Rectal smooth muscle tissue (tissue), 1 donor: ENCODE results near the gene ETV6.
"Not testable (repeated sequence)": the region's sequence is repeated elsewhere in the genome, so short reads cannot be mapped to it uniquely, and the experiment has no call there.

Experiments
- H3K27ac ChIP-seq: one replicate; pipeline ENCODE4 v1.7.0; 2013; ENCODE audit warnings: low read depth, low read length, inconsistent platforms
- H3K27me3 ChIP-seq: one replicate; pipeline ENCODE4 v1.7.0; 2013; ENCODE audit warnings: low read length; ENCODE audit not compliant: control insufficient read depth, insufficient read depth
- H3K36me3 ChIP-seq: one replicate; pipeline ENCODE4 v1.7.0; 2013; ENCODE audit warnings: low read length; ENCODE audit not compliant: control insufficient read depth, insufficient read depth
- H3K4me1 ChIP-seq: one replicate; pipeline ENCODE4 v1.7.0; 2013; ENCODE audit warnings: low read length; ENCODE audit not compliant: control insufficient read depth, insufficient read depth
- H3K4me3 ChIP-seq: one replicate; pipeline ENCODE4 v1.7.0; 2013; ENCODE audit warnings: low read length
- H3K9ac ChIP-seq: one replicate; pipeline ENCODE4 v1.7.0; 2013; ENCODE audit warnings: low read length

The ETV6 gene

GRCh38 chr12:11902525-11902875 is 253.0 kb downstream of the ETV6 start:
- no peak overlapping the region for H3K9ac ChIP-seq
- no peak overlapping the region for H3K27ac ChIP-seq
- H3K36me3 ChIP-seq = no peaks in the 10 kb centered on the region
- H3K27me3 ChIP-seq = no peaks in the 10 kb centered on the region
- no peak overlapping the region for H3K4me3 ChIP-seq
- H3K4me1 ChIP-seq = no peaks in the 10 kb centered on the region

- H3K9ac ChIP-seq = no peak overlapping the region
- H3K4me3 ChIP-seq = no peak overlapping the region
- H3K4me1 ChIP-seq = no peaks in the 10 kb centered on the region
- H3K27me3 ChIP-seq = no peaks in the 10 kb centered on the region
- H3K27ac ChIP-seq = no peak overlapping the region
- no peaks in the 10 kb centered on the region for H3K36me3 ChIP-seq
Observed at GRCh38 chr12:11904124-11904523, 254.7 kb downstream of the ETV6 start.

DNA sequence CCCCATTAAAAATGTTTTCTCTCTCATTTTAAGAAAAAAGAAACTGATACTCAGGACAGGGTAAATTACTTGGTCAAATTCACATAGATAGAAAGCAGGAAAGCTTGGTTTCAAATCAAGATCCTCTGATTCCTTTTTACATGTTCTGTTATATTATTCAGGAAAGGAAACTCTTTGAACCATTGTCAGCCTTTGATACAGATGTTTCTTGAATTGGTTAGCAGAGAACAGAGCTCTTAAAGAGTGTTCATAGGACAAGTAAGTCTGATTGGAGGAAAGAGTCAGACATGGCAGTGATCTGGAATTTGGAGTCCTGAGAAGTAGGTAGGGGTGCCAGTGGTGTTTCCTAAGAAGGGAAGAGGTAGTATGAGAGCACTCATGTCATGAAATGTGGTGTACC is 256.1 kb downstream of the ETV6 start:
- Histone ChIP-seq H3K27ac (no peak overlapping the region), H3K4me1 (no peaks in the 10 kb centered on the region), H3K27me3 (no peaks in the 10 kb centered on the region), H3K9ac (no peak overlapping the region), H3K4me3 (no peak overlapping the region), H3K36me3 (no peaks in the 10 kb centered on the region)

DNA sequence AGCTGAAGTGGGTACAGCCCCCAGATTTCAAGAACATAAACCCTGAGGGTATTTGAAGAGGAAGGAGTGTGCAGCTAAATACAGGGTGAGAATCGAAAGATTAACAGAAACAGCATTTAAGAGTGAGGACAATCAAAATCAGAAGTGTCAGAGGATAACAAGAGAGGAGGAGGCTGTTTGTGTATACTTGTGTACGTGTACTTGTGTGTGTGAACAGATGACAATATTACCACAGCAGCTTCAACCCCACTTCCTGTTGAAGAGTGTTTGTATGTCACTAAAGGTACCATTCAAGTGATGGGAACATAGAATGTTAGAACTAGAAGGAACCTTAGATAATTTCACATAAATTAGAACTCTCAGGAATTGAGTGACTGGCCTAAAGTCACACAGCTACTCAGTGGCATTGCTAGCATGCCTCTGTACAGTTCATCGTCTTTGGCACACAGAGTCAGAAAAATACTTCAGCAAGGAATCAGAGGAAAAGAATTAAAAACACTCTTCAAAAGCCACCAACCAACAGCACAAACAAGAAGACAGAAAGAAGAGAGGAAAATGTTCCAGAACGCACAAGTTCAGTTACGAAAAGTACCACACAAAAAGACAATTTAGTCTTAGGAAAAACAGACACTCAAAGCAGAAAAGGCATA is 256.9 kb downstream of the ETV6 start:
- Histone ChIP-seq H3K27ac (no peak overlapping the region), H3K36me3 (no peaks in the 10 kb centered on the region), H3K4me1 (no peaks in the 10 kb centered on the region), H3K9ac (no peak overlapping the region), H3K4me3 (no peak overlapping the region), H3K27me3 (no peaks in the 10 kb centered on the region)

- no peak overlapping the region for H3K9ac ChIP-seq
- H3K36me3 ChIP-seq = no peaks in the 10 kb centered on the region
- H3K27ac ChIP-seq = no peak overlapping the region
- H3K27me3 ChIP-seq = no peaks in the 10 kb centered on the region
- H3K4me1 ChIP-seq = no peaks in the 10 kb centered on the region
- no peak overlapping the region for H3K4me3 ChIP-seq
Observed at GRCh38 chr12:11907625-11908024, 258.2 kb downstream of the ETV6 start.

DNA sequence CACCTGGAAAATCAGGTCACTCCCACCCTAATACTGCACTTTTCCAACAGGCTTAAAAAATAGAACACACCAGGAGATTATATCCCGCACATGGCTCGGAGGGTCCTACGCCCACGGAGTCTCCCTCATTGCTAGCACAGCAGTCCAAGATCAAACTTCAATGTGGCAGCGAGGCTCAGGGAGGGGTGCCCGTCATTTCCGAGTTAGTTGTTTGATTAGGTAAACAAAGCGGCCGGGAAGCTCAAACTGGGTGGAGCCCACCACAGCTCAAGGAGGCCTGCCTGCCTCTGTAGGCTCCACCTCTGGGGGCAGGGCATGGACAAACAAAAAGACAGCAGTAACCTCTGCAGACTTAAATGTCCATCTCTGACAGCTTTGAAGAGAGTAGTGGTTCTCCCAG is 259.9 kb downstream of the ETV6 start:
- H3K27ac ChIP-seq = not testable (repeated sequence)

GRCh38 chr12:11916113-11916512 is 266.6 kb downstream of the ETV6 start:
- Histone ChIP-seq H3K36me3 (no peaks in the 10 kb centered on the region), H3K27me3 (no peaks in the 10 kb centered on the region), H3K27ac (no peak overlapping the region), H3K4me1 (no peaks in the 10 kb centered on the region), H3K4me3 (no peak overlapping the region), H3K9ac (no peak overlapping the region)

More for the DNA sequence above, 259.9 kb downstream of the ETV6 start:
- not testable (repeated sequence) for H3K9ac ChIP-seq, H3K36me3 ChIP-seq, H3K4me1 ChIP-seq, H3K27me3 ChIP-seq, H3K4me3 ChIP-seq

DNA sequence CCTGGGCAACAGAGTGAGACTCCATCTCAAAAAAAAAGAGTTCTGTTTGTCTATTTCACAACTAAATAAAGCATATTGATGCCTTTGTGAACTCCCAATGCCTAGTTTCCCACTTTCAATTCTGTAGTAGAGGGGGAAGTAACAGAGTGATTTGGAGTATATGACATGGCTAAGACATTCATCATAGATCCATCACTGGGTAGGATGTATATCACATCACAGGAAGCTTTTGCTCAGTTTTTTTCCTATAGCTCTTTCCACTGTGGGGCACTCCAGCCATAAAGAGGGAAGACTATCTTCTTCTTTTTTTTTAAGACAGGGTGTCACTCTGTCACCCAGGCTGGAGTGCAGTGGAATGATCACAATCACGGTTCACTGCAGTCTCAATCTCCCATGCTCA is 267.3 kb downstream of the ETV6 start:
- H3K9ac ChIP-seq = no peak overlapping the region
- H3K4me1 ChIP-seq = no peaks in the 10 kb centered on the region
- H3K4me3 ChIP-seq = no peak overlapping the region
- no peaks in the 10 kb centered on the region for H3K27me3 ChIP-seq
- no peaks in the 10 kb centered on the region for H3K36me3 ChIP-seq
- H3K27ac ChIP-seq = no peak overlapping the region

DNA sequence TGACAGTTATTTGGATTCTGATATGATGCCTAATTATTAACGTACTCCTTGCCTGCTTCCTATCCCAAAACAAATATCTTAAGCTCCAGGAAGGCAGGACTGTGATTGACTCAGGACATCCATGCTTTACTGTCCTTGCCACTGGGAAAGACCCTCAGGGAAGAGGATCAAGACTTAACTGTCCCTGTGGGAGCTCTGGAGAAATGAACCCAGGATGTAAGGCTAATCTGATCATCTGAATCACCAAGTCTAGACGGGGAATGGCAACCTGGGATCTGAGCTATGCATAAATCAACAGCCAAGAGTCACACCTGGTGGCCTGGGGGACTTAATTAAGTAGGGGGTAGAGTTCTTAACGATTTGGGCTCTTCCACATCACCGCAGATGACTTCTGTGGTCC is 268.0 kb downstream of the ETV6 start:
- Histone ChIP-seq H3K4me1 (no peaks in the 10 kb centered on the region), H3K4me3 (no peak overlapping the region), H3K9ac (no peak overlapping the region), H3K27ac (no peak overlapping the region), H3K27me3 (no peaks in the 10 kb centered on the region), H3K36me3 (no peaks in the 10 kb centered on the region)

- H3K36me3 ChIP-seq = no peaks in the 10 kb centered on the region
- H3K27ac ChIP-seq = no peak overlapping the region
- H3K4me3 ChIP-seq = no peak overlapping the region
- no peak overlapping the region for H3K9ac ChIP-seq
- no peaks in the 10 kb centered on the region for H3K4me1 ChIP-seq
- no peaks in the 10 kb centered on the region for H3K27me3 ChIP-seq
Observed at GRCh38 chr12:11920231-11920630, 270.8 kb downstream of the ETV6 start.

- Histone ChIP-seq H3K4me1 (no peaks in the 10 kb centered on the region), H3K27ac (no peak overlapping the region), H3K9ac (no peak overlapping the region), H3K4me3 (no peak overlapping the region), H3K27me3 (no peaks in the 10 kb centered on the region), H3K36me3 (no peaks in the 10 kb centered on the region)
Observed at GRCh38 chr12:11922361-11922760, 272.9 kb downstream of the ETV6 start.

DNA sequence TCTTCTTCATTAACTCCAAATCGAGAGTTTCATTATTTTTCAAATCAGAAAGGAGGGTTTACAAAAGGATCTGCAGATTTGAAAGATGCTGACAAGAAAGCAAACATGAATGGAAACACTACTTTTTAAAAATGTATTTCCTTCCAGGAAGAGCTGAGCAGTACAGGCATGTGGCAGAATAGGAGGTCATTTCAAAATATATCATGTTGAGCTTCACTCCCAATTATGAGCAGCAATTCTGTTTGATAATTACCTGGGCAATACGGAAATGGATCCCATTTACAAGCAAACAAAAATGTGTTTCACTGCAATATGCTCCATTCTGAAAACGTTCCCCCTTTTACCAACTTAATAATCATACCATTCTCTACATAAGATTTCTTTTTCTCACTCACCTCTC is 273.6 kb downstream of the ETV6 start:
- Histone ChIP-seq H3K27me3 (no peaks in the 10 kb centered on the region), H3K27ac (no peak overlapping the region), H3K9ac (no peak overlapping the region), H3K36me3 (no peaks in the 10 kb centered on the region), H3K4me3 (no peak overlapping the region), H3K4me1 (no peaks in the 10 kb centered on the region)

- Histone ChIP-seq H3K27me3 (no peaks in the 10 kb centered on the region), H3K36me3 (no peaks in the 10 kb centered on the region), H3K27ac (no peak overlapping the region), H3K9ac (no peak overlapping the region), H3K4me3 (no peak overlapping the region), H3K4me1 (no peaks in the 10 kb centered on the region)
Observed at GRCh38 chr12:11927286-11927935, 277.9 kb downstream of the ETV6 start.
